Peyer's patch (tissue), 4 donors: ENCODE data around the gene FRMPD4.

Experiments used
- CTCF ChIP-seq, 6 experiments: fragments of 450-650 bp in 4 of 6; fragments of 200-600 bp in 2 of 6; sonication (generic) in 1 of 6; IDR thresholded peaks; one replicate each; pipeline ENCODE4 v1.5.1; 2017 to 2019; ENCODE audit warnings: antibody characterized with exemption in 6 of 6, mild to moderate bottlenecking in 3 of 6, moderate library complexity in 1 of 6
- POLR2A ChIP-seq, 2 donors: fragments of 450-650 bp; IDR thresholded peaks; one replicate each; pipeline ENCODE4 v1.5.1; 2017; ENCODE audit warnings: antibody characterized with exemption in 2 of 2, mild to moderate bottlenecking in 2 of 2, moderate library complexity in 2 of 2

GRCh38 chrX:12700745-12701144, 562.5 kb downstream of the FRMPD4 start:
- TF ChIP-seq CTCF (IDR thresholded peaks at IDR 0.05) (no peak), POLR2A (IDR thresholded peaks at IDR 0.05) (no peak)
